GM18907 (cell line): ENCODE data around the gene C11orf65.
"Not testable (repeated sequence)": the region's sequence is repeated elsewhere in the genome, so short reads cannot be mapped to it uniquely, and the experiment has no call there.

ENCODE experiments used
- ATAC-seq: cut with Tn5 transposase; IDR thresholded peaks from one replicate; pipeline ENCODE4 v1.9.1; 2021; ENCODE audit warnings: mild to moderate bottlenecking, moderate library complexity; ENCODE audit not compliant: unreplicated experiment

Gene C11orf65

DNA sequence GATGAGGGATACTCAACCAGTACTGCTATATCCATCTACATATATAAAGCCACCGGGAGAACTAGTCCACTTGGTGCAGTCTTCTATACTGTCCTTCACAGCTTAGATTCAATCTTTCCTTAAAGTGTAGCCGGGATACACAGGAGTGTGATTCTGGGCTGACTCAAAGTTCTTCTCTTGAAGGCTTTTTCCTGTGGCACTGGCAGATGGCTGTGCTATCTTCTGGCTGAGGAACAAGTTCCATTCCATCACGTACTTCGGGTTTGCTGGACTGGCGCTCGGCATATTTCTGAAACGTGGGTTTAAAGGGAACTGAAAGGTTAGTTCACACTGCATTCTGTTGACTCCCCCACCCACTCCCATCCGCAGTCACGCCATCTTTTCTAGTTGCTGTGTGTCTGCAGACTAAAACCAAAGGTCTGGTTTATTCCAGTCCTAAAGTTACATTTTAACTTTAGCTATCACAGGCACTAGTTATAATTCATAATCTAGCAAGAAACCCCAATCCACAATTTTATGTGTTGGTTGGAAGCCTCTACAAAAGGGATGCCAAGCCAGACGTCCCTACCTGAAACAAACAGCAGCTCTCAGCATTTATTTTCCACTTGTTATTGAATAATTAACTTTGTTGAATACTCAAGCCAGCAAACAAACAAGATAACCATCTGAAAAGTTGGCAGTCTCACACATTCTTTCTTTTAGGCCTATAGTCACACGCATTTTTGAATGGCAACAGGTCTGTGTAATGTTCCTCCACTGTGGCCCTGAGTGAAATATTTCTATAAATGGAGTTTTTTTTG, 7.5 kb upstream of the C11orf65 start:
- no peak for ATAC-seq

DNA sequence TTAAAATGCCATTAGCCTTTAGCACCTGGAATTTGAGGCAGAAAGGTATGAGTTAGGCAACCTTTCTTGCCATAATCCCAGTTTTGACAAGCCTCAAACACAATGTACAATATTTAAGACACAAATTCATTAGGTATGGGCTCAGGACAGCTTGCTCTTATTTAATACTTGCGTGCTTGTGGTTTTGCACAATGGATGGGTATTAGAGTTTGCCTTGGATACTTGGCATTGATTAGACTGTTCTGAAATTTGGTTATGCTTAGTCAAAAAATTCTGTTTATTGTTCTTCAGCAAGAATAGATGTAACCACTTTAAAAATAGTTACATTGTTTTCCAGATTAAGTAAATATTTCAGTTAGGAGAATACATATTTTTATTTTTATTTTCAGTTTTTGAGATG, 5.4 kb upstream of the C11orf65 start:
- no peak for ATAC-seq

DNA sequence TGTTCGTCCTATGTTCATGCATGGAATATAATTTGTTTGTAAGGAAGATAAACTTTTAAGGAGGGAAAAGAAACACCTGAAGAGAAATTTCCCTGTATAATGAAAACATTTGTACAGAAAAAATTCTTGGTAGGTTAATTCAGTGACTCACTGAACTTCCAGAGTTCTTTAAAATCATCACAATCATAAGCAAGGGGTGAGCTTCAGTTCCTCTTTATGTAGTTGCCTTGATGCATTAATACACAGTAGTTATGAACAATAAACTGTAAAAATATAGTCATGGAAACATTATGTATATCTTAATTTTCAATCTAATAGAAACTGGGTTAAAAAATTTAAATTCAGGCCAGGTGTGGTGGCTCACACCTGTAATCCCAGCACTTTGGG, 1.1 kb upstream of the C11orf65 start:
- ATAC-seq = no peak

DNA sequence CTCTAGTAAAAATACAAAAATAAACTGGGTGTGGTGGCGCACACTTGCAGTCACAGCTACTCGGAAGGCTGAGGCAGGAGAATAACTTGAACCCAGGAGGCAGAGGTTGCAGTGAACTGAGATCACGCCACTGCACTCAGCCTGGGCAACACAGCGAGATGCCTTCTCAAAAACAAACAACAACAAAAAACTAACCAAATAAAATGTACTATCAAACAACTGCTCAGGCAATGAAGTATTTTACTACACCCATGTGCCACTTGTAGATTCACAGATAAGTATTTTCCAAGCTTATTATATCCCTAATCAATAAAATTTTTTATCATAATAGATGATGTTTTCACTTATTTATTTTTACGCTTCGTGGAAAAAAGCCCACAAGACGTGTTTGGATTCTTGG, 924 bp downstream of the C11orf65 start:
- no peak for ATAC-seq

DNA sequence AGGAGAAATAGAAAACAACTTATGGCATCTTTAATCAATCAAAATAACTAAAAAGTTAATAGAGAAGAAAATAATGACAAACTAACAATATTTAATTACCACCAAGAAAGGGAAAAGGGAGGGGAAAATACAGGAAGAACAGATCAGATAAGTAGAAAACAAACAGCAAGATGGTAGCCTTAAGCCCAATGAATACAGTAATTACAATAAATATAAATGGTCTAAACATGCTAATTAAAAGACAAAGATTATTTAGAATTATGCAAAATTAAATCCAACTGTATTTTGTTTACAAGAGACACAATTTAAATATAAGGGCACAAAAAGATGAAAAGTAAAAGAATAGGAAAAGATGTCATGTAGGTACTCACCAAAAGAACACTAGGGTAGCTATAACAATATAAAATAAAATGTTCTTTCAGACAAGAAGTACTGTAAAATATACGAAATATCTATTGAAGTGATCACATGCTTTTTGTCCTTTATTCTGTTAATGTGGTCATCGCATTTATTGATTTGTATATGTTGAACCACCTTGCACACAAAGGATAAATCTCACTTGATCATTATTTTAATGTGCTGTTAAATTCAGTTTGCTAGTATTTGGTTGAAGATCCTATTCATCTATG, 14.0 kb downstream of the C11orf65 start:
- ATAC-seq = no peak

DNA sequence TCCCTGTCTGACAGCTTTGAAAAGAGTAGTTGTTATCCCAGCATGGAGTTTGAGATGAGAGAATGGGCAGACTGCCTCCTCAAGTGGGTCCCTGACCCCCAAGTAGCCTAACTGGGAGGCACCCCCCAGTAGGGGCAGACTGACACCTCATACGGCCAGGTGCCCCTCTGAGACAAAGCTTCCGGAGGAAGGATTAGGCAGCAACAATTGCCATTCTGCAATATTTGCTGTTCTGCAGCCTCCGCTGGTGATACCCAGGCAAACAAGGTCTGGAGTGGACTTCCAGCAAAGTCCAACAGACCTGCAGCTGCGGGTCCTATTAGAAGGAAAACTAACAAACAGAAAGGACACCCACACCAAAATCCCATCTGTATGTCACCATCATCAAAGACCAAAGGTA, 25.9 kb downstream of the C11orf65 start:
- not testable (repeated sequence) for ATAC-seq

DNA sequence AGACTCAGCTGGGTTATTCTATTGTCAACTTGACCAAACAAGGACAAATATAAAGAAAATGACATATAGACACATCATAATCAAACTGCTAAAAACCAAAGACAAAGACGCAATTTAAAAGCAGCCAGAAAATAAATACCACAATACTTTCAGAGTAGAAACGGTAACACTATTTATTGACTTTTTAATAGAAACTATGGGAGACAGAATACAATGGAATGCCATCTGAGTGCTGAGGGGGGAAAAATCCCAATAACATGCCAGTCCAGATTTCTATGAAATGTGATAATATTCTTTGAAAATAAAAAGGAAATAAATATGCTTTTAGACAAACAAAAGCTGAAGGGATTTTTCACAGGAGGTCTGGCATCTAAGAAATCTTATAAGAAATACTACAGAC, 30.7 kb downstream of the C11orf65 start:
- no peak for ATAC-seq

DNA sequence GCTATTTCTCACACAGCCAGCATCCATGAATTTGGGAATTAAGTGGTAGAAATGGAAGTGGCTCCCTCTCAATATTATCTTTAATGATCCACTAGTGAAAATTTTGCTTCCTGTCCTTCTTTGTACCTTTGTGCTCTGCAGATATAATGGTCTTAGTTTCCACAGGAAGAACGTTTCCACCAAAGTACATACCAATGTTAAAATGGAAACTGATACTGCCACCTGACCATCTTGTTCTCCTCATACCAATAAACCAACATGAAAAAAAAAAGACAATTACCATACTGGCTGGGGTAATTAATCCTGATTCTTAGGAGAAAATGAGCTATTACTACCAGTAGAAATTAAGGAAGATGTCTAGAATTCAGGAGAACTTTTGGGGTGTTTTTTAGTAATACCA, 32.3 kb downstream of the C11orf65 start:
- no peak for ATAC-seq

DNA sequence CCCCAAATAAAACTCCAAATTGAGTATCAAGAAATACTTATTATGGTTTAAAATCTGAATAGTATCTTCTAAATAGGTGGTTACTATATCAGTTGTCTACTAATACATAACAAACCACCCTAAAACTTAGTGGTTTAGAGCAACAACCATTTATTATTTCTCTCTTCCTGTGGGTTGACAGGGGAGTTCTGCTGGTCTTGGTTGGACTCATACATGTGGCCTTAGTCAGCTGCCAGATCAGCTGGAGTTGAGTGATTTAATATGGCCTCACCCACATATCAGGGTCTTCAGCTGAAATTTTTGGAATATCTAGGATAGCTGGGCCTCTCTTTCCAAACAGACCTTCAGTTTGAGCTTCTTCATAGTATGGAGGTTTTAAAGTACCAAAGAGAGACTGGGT, 34.5 kb downstream of the C11orf65 start:
- ATAC-seq = no peak

DNA sequence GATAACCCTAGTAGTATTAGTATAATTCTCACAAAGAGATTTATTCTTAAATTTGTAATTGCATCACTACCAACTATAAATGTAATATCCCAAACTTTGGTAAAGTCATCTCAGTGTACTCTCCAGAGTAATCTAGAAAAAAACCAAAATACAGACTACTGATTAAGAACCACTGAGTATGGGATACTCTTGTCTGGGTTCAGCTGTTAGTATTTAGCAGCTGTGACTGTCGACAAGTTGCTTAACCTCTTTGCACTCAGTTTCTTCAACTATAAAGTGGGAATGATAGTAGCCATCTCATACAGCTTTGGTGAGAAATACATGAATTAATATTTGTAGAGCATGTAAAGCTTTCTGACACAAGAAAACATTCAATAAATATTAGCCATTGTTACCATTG, 35.3 kb downstream of the C11orf65 start:
- no peak for ATAC-seq

DNA sequence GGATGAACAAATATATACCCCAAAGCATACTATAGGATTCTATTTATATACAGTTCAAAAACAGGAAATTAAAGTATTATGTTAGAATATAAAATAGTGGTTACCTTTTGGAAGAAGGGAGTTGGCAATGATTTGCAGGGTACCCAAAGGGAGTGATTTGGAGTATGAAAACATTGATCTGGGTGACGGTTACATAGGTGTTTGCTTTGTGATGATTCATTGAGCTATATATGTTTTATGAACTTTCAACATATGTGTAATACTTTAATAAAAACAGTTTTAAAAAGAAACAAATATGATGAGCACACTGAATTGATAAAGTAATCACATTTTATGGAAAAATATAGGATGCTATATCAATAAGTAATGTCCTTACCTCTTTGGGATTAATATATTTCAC, 36.0 kb downstream of the C11orf65 start:
- ATAC-seq = no peak

DNA sequence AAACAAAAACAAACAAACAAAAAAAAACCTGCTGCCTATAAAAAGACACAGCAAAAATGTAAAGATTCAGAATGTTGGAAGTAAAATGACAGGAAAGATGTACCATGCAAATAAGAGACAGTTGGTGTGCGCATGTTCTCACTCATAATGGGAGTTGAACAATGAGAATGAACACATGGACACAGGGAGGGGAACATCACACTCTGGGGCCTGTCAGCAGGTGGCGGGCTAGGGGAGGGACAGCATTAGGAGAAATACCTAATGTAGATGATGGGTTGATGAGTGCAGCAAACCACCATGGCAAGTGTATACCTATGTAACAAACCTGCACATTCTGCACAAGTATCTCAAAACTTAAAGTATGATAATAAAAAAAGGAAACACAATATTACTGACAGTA, 49.8 kb downstream of the C11orf65 start:
- ATAC-seq = not testable (repeated sequence)

DNA sequence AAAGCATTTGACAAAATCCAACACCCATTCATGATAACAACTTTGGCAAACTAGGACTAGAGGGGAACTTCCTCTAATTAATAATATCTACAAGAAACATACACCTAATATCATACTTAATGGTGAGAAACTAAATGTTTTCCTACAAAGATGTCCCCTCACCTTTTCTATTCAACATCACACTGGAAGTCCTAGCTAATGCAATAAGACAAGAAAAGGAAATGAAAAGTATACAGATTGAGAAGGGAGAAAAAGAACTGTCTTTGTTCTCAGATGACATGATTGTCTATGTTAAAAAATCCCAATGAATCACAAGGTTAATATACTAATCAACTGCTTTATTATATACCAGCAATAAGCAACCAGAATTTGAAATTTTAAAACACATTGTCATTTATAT, 52.4 kb downstream of the C11orf65 start:
- no peak for ATAC-seq

DNA sequence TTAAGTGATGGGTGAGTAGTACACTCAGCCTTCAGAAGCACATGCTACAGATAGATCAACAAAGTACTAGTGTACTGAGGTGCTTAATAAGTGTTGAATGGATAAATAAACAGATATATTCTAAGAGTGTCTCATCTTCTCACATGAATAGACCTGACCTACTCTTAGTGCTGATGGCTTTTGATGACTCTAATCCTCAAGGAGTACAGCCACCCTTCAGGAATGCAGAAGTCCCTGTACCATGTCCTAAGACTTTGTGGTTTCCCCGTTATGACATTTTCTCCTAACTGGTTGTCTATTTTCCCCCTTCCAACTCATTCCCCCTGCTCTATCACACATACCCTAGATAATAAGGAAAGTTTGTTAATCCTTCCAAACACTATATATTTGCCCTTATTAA, 61.6 kb downstream of the C11orf65 start:
- ATAC-seq = no peak

DNA sequence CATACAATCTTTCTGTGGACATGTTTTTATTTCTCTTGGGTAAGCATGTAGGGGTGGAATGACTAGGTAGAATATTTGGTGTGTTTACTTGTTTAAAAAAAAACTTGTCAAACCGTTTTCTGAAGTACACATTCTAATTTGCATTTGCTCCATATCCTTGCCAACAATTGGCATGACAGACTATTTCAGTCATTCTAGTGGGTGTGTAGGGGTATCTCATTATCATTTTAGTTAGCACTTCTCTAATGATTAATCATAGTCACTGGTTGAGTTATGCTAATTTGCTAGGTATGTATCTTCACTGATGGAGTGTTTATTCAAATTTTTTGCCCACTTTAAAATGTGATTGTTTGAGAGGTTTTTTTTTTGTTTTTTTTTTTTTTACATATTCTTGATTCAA, 64.3 kb downstream of the C11orf65 start:
- no peak for ATAC-seq

DNA sequence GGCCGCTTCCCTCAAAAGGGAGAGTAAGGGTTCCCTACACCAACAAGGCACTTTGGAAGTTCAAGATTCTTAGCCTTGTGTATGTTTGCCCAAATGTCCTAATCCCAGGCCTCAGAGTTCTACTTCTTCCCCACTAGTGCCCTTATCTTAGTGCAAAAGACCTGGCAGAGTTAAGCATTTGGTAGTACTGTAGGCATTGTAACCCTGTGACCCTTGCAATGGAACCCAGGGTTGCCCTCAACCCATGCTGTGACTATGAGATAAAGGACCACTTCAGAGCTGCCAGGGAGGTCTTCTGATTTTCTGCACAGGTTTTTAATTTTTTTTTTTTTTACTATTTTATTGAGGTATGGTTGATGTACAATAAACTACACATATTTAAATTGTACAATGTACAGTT, 65.1 kb downstream of the C11orf65 start:
- no peak for ATAC-seq

DNA sequence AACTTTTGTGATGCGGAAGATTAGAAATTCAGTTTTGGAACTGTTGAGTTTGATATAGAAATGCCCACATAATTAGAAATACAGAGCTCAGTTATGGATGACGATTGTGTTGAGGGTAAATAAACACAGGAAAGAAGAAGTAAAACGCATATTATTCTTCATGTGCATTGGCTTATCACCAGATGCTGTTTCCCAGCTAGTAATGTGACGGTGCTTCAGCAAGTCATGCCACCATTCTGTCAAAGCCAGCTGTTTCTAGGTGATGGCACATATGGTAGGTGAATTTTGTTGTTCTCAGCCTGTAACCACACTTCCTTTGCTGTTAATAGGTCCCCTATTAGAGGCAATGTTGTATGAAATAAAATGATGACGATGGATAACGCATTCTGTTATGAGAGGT, 68.9 kb downstream of the C11orf65 start:
- no peak for ATAC-seq

DNA sequence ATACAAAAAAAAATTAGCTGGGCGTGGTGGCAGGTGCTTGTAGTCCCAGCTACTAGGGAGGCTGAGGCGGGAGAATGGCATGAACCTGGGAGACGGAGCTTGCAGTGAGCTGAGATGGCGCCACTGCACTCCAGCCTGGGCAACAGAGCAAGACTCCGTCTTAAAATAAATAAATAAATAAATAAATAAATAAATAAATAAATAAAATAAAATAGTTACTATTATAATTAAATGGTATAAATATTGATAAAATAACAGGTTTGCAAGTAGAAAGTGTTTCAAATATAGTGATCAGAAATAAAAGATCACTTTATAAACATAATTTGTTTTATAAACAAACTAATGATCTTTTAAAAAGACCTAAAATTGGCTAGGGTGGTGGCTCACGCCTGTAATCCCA, 70.7 kb downstream of the C11orf65 start:
- not testable (repeated sequence) for ATAC-seq

DNA sequence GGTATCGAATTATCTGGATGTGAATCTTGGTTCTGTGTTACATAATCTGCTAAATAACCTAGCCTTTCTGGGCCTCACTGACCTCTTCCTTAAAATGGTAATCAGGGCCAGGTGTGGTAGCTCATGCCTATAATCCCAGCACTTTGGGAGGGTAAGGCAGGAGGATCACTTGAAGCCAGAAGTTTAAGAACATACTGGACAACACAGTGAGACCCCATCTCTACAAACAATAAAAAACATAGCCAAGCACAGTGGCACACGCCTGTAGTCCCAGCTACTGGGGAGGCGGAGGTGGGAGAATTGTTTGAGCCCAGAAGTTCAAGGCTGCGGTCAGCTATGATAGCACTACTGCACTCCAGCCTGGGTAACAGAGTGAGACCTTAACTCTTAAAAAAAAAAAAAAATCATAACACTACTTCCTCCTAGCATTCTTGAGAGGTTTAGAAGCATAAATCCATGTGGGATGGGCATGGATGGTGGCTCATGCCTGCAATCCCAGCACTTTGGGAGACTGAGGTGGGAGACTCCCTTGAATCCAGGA, 72.5 kb downstream of the C11orf65 start:
- no peak for ATAC-seq

DNA sequence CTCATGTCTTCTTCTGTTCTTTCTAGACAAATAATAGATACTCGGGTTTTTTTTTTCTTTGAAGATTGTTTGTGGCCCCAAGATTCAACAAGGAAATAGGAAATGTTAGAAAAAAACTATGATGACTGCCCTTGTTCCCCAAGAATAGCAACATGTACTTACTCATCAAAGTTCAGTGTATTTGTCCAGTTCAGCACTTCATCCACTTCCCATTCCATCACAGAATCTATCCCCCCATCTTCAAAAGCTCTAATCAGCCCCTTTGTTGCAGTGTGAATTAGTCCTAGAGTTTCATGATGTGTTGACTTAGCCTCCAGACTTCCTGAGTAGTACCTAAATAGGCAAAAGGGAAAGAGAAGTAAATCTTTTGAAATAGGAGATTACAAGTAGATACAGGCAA, 74.3 kb downstream of the C11orf65 start:
- ATAC-seq = no peak

DNA sequence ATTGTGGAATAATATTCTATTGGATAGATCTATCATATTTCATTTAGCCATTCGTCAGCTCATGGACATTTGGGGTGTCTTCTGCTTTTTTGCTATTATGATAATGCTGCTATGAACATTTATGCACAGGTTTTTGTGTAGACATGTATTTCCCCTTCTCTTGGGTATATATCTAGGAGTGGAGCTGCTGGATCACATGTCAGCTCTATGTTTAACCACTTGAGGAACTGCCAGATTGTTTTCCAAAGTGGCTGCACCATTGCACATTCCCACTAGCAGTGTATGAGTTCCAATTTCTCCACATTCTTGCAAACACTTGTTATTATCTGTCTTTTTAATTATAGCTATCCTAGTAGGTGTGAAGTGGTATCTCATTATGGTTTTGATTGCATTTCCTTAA, 75.0 kb downstream of the C11orf65 start:
- ATAC-seq = no peak

DNA sequence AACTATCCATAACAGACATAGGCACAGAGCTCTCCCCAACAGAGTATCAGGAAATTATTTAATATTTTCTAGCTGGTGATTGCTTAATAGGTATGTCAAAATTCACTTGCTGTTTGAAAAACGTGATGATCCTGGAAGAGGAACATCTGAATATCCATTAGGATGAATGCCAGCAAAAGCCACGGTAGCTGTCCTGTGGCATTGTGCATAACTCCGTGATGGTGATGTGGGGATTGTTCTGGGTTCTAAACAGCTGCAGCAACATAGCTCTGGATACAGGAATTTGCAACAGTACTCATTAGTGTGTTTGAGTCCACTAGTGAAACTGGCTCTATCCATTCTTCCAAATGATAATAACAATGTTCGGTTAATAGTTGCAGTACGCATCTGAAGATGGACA, 78.8 kb downstream of the C11orf65 start:
- no peak for ATAC-seq
